ENCODE data around the gene KRT38. TPM values are rescaled to one million over a fixed set of nuclear protein-coding genes. Genes with fewer than 3 reads are reported as not detected.

Gene KRT38
- total and polyA plus RNA-seq, 4 donors, result not detected

GRCh38 chr17:41413353-41413957 lies 27.3 kb downstream of the KRT38 start:
- TF ChIP-seq FOXA1 (IDR thresholded peaks at IDR 0.05), result no peak
- no peak for TF ChIP-seq TAF1 (conservative IDR thresholded peaks at IDR 0.05)
- TF ChIP-seq, protein P1, sequence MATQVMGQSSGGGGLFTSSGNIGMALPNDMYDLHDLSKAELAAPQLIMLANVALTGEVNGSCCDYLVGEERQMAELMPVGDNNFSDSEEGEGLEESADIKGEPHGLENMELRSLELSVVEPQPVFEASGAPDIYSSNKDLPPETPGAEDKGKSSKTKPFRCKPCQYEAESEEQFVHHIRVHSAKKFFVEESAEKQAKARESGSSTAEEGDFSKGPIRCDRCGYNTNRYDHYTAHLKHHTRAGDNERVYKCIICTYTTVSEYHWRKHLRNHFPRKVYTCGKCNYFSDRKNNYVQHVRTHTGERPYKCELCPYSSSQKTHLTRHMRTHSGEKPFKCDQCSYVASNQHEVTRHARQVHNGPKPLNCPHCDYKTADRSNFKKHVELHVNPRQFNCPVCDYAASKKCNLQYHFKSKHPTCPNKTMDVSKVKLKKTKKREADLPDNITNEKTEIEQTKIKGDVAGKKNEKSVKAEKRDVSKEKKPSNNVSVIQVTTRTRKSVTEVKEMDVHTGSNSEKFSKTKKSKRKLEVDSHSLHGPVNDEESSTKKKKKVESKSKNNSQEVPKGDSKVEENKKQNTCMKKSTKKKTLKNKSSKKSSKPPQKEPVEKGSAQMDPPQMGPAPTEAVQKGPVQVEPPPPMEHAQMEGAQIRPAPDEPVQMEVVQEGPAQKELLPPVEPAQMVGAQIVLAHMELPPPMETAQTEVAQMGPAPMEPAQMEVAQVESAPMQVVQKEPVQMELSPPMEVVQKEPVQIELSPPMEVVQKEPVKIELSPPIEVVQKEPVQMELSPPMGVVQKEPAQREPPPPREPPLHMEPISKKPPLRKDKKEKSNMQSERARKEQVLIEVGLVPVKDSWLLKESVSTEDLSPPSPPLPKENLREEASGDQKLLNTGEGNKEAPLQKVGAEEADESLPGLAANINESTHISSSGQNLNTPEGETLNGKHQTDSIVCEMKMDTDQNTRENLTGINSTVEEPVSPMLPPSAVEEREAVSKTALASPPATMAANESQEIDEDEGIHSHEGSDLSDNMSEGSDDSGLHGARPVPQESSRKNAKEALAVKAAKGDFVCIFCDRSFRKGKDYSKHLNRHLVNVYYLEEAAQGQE (IDR thresholded peaks at IDR 0.05), result no peak
- TF ChIP-seq EGR1 (IDR thresholded peaks at IDR 0.05; ENCODE audit: low read depth in 2 of 2), result no peak
- no peak for TF ChIP-seq YY1 (IDR thresholded peaks at IDR 0.05)
- TF ChIP-seq MAX (IDR thresholded peaks at IDR 0.05), result no peak
- no peak for TF ChIP-seq GABPA (IDR thresholded peaks at IDR 0.05 in 1 of 2, conservative IDR thresholded peaks at IDR 0.05 in 1 of 2)
- TF ChIP-seq JUND (IDR thresholded peaks at IDR 0.05), result no peak
- no peak for TF ChIP-seq HNF4A (conservative IDR thresholded peaks at IDR 0.05)
- no peak for TF ChIP-seq SP1 (IDR thresholded peaks at IDR 0.05)
- TF ChIP-seq, protein P2, sequence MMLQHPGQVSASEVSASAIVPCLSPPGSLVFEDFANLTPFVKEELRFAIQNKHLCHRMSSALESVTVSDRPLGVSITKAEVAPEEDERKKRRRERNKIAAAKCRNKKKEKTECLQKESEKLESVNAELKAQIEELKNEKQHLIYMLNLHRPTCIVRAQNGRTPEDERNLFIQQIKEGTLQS (IDR thresholded peaks at IDR 0.05), result no peak
- TF ChIP-seq HNF4G (IDR thresholded peaks at IDR 0.05), result no peak
- TF ChIP-seq ZBTB33 (IDR thresholded peaks at IDR 0.05), result no peak
- TF ChIP-seq RXRA (IDR thresholded peaks at IDR 0.05), result no peak
- no peak for TF ChIP-seq FOXA2 (IDR thresholded peaks at IDR 0.05)
- TF ChIP-seq CTCF (IDR thresholded peaks at IDR 0.05; ENCODE audit: low read depth, low read length, missing input control), result no peak
- no peak for TF ChIP-seq RAD21 (IDR thresholded peaks at IDR 0.05)
- TF ChIP-seq NR2F2 (IDR thresholded peaks at IDR 0.05), result no peak
- Histone ChIP-seq H3K27me3 (ENCODE audit: control insufficient read depth in 4 of 4, insufficient read depth in 4 of 4, low read length in 3 of 4) (no peaks in the 10 kb centered on the region), H3K4me3 (ENCODE audit: low read depth in 1 of 3, low read length in 3 of 3) (no peak overlapping the region), H3K27ac (ENCODE audit: low read depth in 1 of 2, low read length in 2 of 2) (no peak overlapping the region), H3K9ac (ENCODE audit: low read depth in 1 of 2, low read length in 2 of 2) (no peak overlapping the region), H3K9me3 (ENCODE audit: control insufficient read depth in 4 of 4, low read length in 3 of 4) (no peaks in the 10 kb centered on the region), H3K36me3 (ENCODE audit: control insufficient read depth in 4 of 4, insufficient read depth in 3 of 4, low read depth in 1 of 4, low read length in 3 of 4) (no peaks in the 10 kb centered on the region), H3K4me1 (ENCODE audit: control insufficient read depth in 4 of 4, insufficient read depth in 4 of 4, low read length in 3 of 4) (peaks cover 0 to 17% (median 10%) of the 10 kb centered on the region in 4 donors)
- 77% methylated on average over 5 of the region's 5 CpGs for WGBS
- DNase-seq (ENCODE audit: low spot score), result no peak
